Caco-2 (cell line): ENCODE results near the gene LHX8. TPM values are rescaled to one million over a fixed set of nuclear protein-coding genes. Genes with fewer than 3 reads are reported as not detected.

Source experiments
- BruUV-seq: library from RNA; stranded (reverse); fragments of 400-500 nt; replicated peaks from 2 replicates; lab custom pipeline; 2021; lab: Mats Ljungman, UMichigan
- CTCF ChIA-PET: fragments of 300-600 bp; sonication (Branson Sonifier 250); formaldehyde crosslinking; loops from one replicate; lab custom pipeline; 2022; ENCODE audit warnings: antibody characterized with exemption; lab: Charles Lee
- POLR2A ChIA-PET: fragments of 300-600 bp; sonication (Branson Sonifier 250); formaldehyde crosslinking; loops from one replicate; lab custom pipeline; 2022; ENCODE audit warnings: antibody characterized with exemption; lab: Charles Lee
- DNase-seq, 2 experiments: peaks; one replicate each; pipeline versions ENCODE4 v3.0.0 to v3.0.0-alpha.2; 2020 to 2022
- H3K27me3 ChIP-seq: replicated peaks from 2 replicates; pipeline ENCODE4 v1.6.0; 2011; ENCODE audit warnings: low read length; ENCODE audit not compliant: control insufficient read depth, insufficient read depth
- H3K36me3 ChIP-seq: 2 replicates; pipeline ENCODE4 v1.5.1; 2011; ENCODE audit warnings: low read length; ENCODE audit not compliant: control insufficient read depth, insufficient read depth
- H3K4me1 ChIP-seq: fragments of 250-450 bp; sonication (Bioruptor Pico); 2 replicates; pipeline ENCODE4 v1.5.1; 2020; ENCODE audit warnings: mild to moderate bottlenecking
- H3K4me3 ChIP-seq: 2 replicates; pipeline ENCODE4 v1.5.1; 2011; ENCODE audit warnings: low read depth, mild to moderate bottlenecking, control low read depth, low read length
- H3K9me3 ChIP-seq: fragments of 250-450 bp; sonication (Bioruptor Pico); 2 replicates; pipeline ENCODE4 v1.5.1; 2020; ENCODE audit warnings: mild to moderate bottlenecking, moderate library complexity
- H3K27ac Mint-ChIP-seq: one replicate; pipeline ENCODE4 v1.8.0; 2022; ENCODE audit warnings: mixed read lengths; ENCODE audit not compliant: unreplicated experiment
- H3K27me3 Mint-ChIP-seq: one replicate; pipeline ENCODE4 v1.8.0; 2022; ENCODE audit warnings: mixed read lengths; ENCODE audit not compliant: insufficient read depth, unreplicated experiment
- H3K36me3 Mint-ChIP-seq: one replicate; pipeline ENCODE4 v1.8.0; 2022; ENCODE audit warnings: mild to moderate bottlenecking, mixed read lengths; ENCODE audit not compliant: insufficient read depth, unreplicated experiment
- H3K4me1 Mint-ChIP-seq: one replicate; pipeline ENCODE4 v1.8.0; 2022; ENCODE audit warnings: low read depth, mixed read lengths; ENCODE audit not compliant: unreplicated experiment
- H3K4me3 Mint-ChIP-seq: one replicate; pipeline ENCODE4 v1.8.0; 2022; ENCODE audit warnings: mild to moderate bottlenecking, moderate library complexity, mixed read lengths; ENCODE audit not compliant: unreplicated experiment
- H3K9me3 Mint-ChIP-seq: one replicate; pipeline ENCODE4 v1.8.0; 2022; ENCODE audit warnings: mixed read lengths; ENCODE audit not compliant: unreplicated experiment
- intact Hi-C: fragments of 100-400 bp; cut with micrococcal nuclease; formaldehyde crosslinking; loops from one replicate; pipeline ENCODE4 v1.10.0; 2022; ENCODE audit not compliant: unreplicated experiment
- total RNA-seq: library from RNA; stranded (reverse); gene quantifications from 2 replicates; pipeline ENCODE4 v1.2.3, GENCODE V29; 2022
- TF ChIP-seq, protein P1 (sequence below), 2 experiments: fragments of 200-600 bp in 1 of 2; IDR thresholded peaks; 1 replicate in 1 of 2; 2 replicates in 1 of 2; pipeline versions ENCODE4 v1.5.1 to v1.8.0; 2011 to 2022; ENCODE audit warnings: antibody characterized with exemption in 1 of 2, control low read depth in 1 of 2, inconsistent platforms in 1 of 2, low read depth in 1 of 2, low read length in 1 of 2, mild to moderate bottlenecking in 1 of 2, moderate library complexity in 1 of 2; ENCODE audit not compliant: insufficient read depth in 1 of 2, severe bottlenecking in 1 of 2, unreplicated experiment in 1 of 2

Gene LHX8
- total RNA-seq, 1 experiment from 2014 or later: not detected

- TF ChIP-seq, protein P1, sequence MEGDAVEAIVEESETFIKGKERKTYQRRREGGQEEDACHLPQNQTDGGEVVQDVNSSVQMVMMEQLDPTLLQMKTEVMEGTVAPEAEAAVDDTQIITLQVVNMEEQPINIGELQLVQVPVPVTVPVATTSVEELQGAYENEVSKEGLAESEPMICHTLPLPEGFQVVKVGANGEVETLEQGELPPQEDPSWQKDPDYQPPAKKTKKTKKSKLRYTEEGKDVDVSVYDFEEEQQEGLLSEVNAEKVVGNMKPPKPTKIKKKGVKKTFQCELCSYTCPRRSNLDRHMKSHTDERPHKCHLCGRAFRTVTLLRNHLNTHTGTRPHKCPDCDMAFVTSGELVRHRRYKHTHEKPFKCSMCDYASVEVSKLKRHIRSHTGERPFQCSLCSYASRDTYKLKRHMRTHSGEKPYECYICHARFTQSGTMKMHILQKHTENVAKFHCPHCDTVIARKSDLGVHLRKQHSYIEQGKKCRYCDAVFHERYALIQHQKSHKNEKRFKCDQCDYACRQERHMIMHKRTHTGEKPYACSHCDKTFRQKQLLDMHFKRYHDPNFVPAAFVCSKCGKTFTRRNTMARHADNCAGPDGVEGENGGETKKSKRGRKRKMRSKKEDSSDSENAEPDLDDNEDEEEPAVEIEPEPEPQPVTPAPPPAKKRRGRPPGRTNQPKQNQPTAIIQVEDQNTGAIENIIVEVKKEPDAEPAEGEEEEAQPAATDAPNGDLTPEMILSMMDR (IDR thresholded peaks at IDR 0.05; ENCODE audit: insufficient read depth in 1 of 2, low read depth in 1 of 2, low read length in 1 of 2, severe bottlenecking in 1 of 2, unreplicated experiment in 1 of 2): no peak
- intact Hi-C loops: no loop called here
- POLR2A ChIA-PET: no interaction called here
- H3K27ac Mint-ChIP-seq: no peak overlapping the region
- no peaks in the 10 kb centered on the region for H3K36me3 Mint-ChIP-seq
- H3K4me1 Mint-ChIP-seq: no peaks in the 10 kb centered on the region
- H3K27me3 ChIP-seq: no peaks in the 10 kb centered on the region
- H3K4me3 ChIP-seq: no peak overlapping the region
- H3K4me1 ChIP-seq: no peaks in the 10 kb centered on the region
- peaks cover 9% of the 10 kb centered on the region for H3K9me3 Mint-ChIP-seq
- no peaks in the 10 kb centered on the region for H3K36me3 ChIP-seq
- H3K4me3 Mint-ChIP-seq: no peak overlapping the region
- no TSS peak for BruUV-seq
- DNase-seq: no peak
- H3K27me3 Mint-ChIP-seq: no peaks in the 10 kb centered on the region
- no peaks in the 10 kb centered on the region for H3K9me3 ChIP-seq
- CTCF ChIA-PET: no interaction called here
These were observed 4.0 kb upstream of the LHX8 start for GRCh38 chr1:75129983-75130789.

GRCh38 chr1:75130865-75131564, 3.2 kb upstream of the LHX8 start:
- Mint-ChIP-seq H3K4me1 (no peaks in the 10 kb centered on the region), H3K27ac (no peak overlapping the region)
- H3K27me3 ChIP-seq: no peaks in the 10 kb centered on the region

GRCh38 chr1:75131565-75132241, 2.5 kb upstream of the LHX8 start:
- BruUV-seq: no TSS peak
- no peaks in the 10 kb centered on the region for H3K36me3 Mint-ChIP-seq

More at GRCh38 chr1:75130865-75131564, 3.2 kb upstream of the LHX8 start:
- peaks cover 9% of the 10 kb centered on the region for H3K9me3 Mint-ChIP-seq
- DNase-seq: no peak
- no TSS peak for BruUV-seq
- intact Hi-C loops: no loop called here
- no peaks in the 10 kb centered on the region for H3K9me3 ChIP-seq
- H3K36me3 Mint-ChIP-seq: no peaks in the 10 kb centered on the region
- no peaks in the 10 kb centered on the region for H3K36me3 ChIP-seq
- ChIA-PET POLR2A (no interaction called here), CTCF (no interaction called here)
- H3K4me1 ChIP-seq: no peaks in the 10 kb centered on the region
- no peak overlapping the region for H3K4me3 Mint-ChIP-seq
- no peak overlapping the region for H3K4me3 ChIP-seq
- TF ChIP-seq, protein P1 (IDR thresholded peaks at IDR 0.05; ENCODE audit: insufficient read depth in 1 of 2, low read depth in 1 of 2, low read length in 1 of 2, severe bottlenecking in 1 of 2, unreplicated experiment in 1 of 2): no peak
- H3K27me3 Mint-ChIP-seq: no peaks in the 10 kb centered on the region

More at GRCh38 chr1:75131565-75132241, 2.5 kb upstream of the LHX8 start:
- Mint-ChIP-seq H3K27ac (no peak overlapping the region), H3K4me3 (no peak overlapping the region), H3K27me3 (no peaks in the 10 kb centered on the region), H3K9me3 (peaks cover 9% of the 10 kb centered on the region), H3K4me1 (no peaks in the 10 kb centered on the region)
- CTCF ChIA-PET: no interaction called here
- H3K36me3 ChIP-seq: no peaks in the 10 kb centered on the region
- H3K4me3 ChIP-seq: no peak overlapping the region
- no peak for DNase-seq
- TF ChIP-seq, protein P1 (IDR thresholded peaks at IDR 0.05; ENCODE audit: insufficient read depth in 1 of 2, low read depth in 1 of 2, low read length in 1 of 2, severe bottlenecking in 1 of 2, unreplicated experiment in 1 of 2): no peak
- no peaks in the 10 kb centered on the region for H3K9me3 ChIP-seq
- H3K27me3 ChIP-seq: no peaks in the 10 kb centered on the region
- H3K4me1 ChIP-seq: no peaks in the 10 kb centered on the region
- intact Hi-C loops: no loop called here
- POLR2A ChIA-PET: no interaction called here
